ENCODE data around the gene TMX4.

DNA sequence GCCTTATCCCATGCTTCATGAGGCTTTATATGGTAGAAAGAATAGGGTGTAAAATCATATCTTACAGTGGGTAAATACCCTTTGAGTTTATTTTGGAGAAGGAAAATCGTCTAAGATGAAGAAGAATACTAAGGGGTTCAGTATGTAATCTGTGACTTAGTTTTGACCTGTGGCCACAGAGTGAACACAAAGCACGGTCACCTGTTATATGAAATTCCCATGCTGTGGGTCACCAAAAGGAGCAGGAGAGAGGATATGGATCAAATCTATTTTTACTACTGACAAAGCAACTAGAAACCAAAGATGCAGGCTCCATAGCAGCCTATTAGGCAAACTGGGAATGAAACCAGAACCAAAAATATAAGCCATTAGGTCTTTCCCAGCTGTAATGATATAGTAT lies 75.7 kb downstream of the TMX4 start:
- TF ChIP-seq, protein P1, sequence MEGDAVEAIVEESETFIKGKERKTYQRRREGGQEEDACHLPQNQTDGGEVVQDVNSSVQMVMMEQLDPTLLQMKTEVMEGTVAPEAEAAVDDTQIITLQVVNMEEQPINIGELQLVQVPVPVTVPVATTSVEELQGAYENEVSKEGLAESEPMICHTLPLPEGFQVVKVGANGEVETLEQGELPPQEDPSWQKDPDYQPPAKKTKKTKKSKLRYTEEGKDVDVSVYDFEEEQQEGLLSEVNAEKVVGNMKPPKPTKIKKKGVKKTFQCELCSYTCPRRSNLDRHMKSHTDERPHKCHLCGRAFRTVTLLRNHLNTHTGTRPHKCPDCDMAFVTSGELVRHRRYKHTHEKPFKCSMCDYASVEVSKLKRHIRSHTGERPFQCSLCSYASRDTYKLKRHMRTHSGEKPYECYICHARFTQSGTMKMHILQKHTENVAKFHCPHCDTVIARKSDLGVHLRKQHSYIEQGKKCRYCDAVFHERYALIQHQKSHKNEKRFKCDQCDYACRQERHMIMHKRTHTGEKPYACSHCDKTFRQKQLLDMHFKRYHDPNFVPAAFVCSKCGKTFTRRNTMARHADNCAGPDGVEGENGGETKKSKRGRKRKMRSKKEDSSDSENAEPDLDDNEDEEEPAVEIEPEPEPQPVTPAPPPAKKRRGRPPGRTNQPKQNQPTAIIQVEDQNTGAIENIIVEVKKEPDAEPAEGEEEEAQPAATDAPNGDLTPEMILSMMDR (IDR thresholded peaks at IDR 0.05) = no peak
- no peak for TF ChIP-seq POLR2A (IDR thresholded peaks at IDR 0.05)
